Measurements from ENCODE around the gene TMEM167A.

Gene TMEM167A, protein sequence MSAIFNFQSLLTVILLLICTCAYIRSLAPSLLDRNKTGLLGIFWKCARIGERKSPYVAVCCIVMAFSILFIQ

DNA sequence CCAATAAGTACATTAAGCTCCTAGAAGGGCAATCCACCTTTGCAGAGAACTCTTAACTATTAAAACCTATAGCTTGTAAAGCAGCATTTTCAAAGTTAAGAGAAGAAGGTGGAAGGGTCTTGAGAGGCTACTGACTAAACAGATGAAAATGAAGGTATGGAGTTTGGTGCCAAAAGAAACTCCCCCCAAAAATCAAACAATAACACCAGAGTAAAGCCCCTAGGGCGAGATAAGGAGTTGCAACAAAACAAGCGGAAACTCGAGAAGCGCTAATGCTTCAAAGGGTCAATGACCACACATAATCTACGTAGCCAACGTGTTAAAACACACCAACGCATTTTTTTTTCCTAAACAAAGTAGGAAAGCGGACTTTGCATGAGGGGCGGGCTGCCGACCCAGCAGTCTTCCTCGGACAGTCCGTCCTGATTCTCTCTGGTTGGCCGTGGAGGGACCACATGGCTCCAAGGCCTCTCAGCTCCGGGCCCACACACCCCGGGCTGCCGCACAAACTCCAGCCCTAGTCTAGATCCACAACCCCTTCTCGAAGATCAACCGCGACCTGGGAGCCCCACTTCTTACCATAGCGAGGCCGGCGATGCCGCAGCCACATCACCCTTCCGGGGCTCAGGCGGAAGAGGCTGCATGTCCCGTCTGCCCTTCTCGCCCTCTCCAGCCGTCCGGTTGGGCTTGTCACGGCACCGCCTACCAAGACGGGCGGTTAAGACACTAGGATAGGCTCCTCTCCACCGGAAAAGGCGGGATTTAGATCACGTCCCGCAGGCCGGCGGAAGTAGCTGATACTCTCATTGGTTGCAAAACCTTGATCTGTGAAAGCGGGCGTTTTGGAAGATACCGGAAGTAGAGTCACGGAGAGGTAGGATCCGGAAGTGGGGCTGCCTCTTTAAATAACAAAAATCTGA lies at the start of gene TMEM167A, which contains the start of gene XRCC4:
Gene TMEM167A (minus strand): TSS at position 653 of the 920 bp plus-strand sequence. CDS start 71 bp downstream, at position 582.
Gene XRCC4 (plus strand): TSS at position 806 of the 920 bp plus-strand sequence. CDS start 27,373 bp downstream, outside the sequence.
- DNase-seq: peak; percentile 45

DNA sequence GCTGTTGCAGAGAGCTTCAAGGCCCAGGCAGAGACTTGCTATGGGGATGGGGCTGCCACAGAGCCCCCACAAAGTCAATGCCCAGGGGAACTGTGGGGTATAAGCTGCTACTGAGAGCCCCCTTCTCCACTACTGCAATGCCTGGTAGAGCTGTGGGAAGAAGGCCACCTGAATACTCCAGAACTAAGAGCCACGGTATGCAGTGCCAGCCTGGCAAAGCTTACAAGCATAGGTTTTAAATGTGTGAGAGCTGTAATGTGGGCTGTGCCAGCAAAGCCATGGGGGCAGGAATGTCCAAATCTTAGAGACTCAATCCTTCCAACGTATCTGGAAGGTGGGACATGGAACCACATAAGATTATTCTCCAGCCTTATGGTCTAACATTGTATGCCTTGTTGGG lies 49.3 kb upstream of the TMEM167A start:
- no peak for DNase-seq

DNA sequence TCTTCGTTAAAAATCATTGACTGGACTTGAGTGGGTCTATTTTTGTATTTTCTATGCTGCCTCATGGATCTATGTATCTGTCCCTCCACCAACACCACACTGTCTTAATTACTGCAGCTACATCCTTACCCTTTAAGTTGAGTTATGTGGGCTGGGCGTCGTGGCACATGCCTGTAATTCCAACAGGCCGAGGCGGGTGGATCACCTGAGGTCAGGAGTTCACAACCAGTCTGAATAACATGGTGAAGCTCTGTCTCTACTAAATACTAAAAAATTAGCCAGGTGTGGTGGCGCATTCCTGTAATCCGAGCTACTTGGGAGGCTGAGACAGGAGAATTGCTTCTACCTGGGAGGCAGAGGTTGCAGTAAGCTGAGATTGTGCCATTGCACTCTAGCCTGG lies 48.4 kb upstream of the TMEM167A start:
- DNase-seq: no peak

DNA sequence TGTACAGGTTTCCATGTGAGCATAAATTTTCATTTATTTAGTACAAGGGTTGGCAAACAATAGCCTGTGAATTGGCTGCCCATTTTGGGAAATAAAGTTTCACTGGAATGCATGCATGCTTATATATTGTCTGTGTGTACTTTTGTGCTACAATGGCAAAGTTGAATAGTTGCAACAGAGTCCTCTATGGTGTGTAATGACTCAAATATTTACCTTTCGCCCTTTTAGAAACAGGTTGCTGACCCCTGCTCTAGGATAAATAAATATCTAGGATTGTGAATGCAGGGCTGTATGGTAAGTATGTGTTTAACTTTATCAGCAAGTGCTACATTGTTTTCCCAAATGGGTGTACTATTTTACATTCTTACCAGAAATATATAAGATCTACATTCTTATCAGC lies 47.4 kb upstream of the TMEM167A start:
- no peak for DNase-seq

DNA sequence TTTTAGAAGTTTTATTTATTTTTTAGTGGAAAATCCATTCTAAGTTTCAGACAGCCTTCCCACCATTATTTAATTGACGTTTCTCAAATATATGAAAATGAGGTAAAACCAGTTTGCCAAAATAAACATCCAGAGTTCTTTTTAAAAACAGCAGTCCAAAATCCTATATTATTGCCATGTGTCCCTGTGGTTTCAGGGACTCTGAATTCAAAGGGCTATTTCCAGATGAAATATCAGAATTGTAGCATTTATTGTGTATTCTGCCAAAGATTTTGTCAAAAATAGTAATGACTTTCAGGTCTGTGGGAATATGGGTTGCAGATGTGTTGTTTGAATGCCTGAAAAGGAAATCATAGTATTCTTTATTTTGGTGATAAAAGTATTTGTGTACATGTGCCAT lies 41.8 kb upstream of the TMEM167A start:
- no peak for DNase-seq

DNA sequence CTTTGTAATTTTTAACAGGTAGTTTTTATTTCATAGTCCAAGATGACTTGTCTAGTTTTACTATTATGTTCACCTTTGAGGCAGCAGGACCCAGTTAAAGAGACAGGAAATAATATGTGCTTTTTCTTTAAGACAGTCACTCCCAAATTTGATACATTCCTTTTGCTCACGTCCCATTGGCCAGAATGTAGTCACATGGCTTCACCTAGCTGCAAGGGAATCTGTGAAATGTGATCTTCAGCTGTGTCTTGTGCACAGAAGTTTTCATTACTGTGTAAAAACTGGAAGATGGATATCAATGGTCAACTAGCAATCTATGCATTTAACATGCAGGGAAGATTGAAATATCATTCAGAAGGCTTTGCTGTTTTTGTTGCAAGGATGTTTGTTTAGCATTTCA lies 41.3 kb upstream of the TMEM167A start:
- no peak for DNase-seq

DNA sequence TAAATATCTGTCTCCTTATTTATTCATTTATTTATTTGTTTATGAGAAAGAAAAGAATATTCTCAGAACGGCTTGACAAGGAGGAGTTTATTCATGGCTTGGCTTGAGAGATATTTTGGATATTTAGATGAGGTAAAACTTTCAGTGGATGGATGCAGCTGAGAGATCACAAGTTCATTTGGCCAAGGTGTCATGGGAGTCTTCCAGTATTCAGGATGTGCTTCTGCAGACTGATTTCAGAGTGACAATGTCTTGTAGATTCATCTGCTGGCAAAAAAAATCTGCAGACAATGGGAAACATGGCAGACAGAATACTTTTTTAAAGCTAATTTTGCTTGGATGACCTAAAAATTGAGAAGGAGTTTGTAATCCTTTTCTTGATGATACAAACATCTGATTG lies 38.6 kb upstream of the TMEM167A start:
- DNase-seq: no peak

DNA sequence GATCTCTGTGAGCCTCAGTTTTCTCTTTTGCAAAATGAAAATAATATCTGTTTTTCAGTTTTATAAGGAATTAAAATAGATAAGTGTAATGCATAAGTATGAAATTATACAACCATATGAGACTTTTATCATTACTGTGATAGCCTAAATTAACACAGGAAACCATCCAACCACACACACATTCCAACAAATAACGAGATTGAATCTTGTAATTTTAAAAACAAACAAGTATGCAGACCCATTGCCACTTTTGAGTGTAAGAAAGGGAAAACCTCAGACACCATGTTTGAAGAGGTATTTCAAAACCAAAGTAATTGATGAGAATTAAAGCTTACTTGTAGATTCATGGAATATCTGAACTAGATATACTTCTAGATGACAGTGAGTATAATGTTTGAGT lies 32.2 kb upstream of the TMEM167A start:
- no peak for DNase-seq

DNA sequence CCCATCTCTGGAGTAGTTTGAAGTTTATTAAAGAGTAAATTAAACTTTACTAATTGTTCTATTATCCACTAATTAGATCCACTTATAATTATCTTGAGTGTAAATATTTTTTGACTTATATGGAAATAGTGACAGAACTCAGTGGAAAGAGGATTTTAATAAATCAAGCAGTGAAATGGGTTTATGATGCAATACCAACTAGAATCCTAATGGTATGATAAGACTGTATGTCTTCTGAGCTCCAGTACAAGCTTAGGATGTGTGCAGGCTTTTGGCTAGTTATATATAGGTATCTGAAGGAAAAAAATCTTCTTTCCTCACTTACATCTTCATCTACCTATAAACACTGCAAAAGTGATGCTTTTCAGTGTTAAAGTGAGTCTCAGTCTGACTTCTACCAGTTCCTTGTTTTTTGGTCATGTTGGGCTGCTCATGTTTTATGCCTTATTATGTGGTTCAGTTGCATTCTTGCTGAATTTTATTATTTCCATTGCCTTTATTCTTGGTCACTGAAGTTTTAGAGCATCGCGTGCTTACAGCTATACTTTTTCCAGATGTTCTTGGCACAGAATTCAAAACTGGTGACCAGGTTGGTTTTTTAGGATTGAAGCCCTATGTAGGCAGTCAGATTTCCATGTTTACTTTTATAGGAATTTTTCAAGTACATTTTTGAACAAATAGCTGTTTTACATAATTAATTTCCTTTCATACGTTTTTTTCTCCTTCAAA lies 30.7 kb upstream of the TMEM167A start:
- no peak for DNase-seq

DNA sequence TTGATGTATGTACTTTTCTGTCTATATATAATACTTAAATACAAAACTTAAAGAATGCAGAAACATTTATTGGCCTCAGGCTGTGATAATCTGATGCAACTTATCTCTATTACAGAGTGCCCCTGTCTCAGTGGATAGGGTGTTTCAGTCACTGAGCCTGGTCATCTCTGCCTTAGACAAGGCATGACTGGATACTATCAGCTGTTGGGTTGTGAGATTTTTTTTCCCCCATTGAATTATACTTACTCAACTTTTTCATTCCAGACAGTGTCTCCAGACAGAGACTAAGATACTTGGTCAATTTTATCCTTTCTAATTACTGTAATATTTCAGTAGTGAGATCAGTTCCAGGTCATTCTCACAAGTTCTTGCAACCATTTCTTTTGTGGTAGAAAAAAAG lies 26.8 kb upstream of the TMEM167A start:
- no peak for DNase-seq

DNA sequence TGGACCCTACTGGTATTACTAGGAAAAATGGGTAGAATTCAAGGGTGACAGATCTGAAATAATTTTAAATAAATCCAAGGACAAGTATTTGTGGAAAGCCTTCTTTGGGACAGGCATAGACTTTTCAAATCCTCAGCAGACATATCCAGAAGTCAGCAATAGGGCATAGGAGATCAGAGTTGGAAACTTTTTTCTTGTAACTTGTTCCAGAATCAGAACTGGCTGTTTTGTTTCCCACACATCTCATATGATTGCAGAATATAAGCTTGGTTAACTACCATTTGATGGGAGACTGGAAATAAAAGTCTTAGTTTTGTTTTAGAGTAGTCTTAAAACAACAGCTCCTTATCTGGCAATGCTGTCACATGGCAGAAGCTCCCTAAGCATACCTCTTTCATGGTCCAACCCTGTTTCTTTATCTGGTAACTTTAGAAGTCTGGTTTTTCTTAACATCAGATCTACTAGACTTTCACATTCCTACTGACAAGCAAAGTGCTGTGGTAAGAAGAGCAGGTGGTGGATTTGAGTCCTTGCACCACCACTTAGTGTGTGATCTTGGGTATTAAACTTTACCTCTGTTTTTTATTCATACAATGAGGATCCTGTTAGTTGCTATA lies 25.3 kb upstream of the TMEM167A start:
- DNase-seq: no peak

DNA sequence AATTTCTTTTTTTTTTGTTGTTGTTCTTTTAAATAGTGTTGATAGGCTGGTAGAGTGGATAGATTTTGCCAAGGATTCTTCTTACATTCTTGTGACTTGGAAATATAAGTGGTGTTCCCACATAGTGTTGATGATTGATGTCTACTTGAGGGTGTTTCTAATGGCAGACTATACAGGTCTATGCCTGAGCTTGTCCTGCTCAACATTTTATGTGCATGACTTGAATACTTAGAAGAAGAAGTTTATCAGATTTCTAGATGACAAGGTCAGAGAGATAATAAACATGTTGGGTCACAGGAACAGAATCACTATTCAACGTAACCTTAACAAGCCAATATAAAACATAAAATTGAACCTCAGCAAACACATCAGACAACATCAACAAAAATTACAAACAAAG lies 24.3 kb upstream of the TMEM167A start:
- no peak for DNase-seq

DNA sequence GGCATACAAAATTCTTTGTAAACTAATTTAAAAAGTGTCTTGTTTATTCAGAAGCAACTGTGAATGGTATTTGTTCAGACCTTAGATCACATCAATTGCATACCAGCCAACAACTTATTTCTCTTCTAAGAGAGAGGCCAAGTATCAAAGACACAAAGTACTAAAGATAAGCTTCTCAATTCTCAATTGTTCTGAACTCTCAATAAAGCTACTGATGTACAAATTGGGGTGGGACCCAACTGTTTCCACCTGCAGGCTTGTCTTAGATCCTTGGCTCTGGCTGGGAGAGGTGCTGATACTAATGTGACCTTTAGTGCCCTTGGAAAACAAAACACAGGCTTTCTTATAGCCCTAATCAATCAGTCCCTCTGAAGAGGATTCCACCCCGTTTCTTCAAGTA lies 22.3 kb upstream of the TMEM167A start:
- no peak for DNase-seq

DNA sequence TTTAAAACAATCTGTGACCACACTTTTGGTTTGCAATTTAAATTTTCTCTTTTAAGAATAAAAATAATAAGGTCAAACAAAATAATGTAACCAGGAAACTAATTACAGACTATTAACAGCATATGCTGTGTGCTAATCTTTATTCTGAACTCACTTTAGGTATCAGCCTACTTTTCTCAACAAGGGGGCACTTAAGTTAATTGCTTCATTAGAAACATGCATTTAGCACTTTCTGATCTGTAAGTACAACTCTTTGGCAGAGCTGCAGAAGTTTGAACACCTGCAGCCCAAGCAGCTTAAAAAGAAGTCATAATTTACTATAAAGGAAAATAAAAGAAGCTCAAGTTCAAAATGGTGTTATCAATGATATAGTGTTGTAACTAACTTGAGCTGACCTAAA lies 21.8 kb upstream of the TMEM167A start:
- no peak for DNase-seq

DNA sequence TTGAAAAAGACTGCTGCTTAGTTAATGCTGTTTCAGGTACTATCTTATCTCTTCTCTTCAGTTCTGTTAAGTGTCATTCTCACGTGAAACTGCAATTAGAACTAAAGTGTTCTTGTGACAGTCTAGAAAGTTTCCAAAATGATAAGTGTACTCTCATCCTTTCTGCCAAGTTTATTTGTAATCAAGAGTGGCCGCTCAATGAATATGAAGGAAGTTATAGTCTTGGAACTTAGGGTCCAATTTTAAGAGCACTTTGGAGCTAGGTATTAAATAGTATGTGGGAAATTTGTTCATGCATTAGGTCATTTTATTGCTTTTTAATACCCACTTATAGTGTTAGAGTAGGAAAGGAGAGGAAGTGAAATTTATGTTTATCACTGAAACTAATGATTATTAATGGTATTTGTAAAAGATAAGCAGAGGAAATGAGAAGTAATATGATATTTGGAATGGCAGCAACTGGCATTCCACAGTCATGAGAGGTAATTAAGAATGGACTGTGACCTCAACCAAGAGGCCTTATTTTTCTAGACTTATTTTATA lies 20.6 kb upstream of the TMEM167A start:
- DNase-seq: no peak

DNA sequence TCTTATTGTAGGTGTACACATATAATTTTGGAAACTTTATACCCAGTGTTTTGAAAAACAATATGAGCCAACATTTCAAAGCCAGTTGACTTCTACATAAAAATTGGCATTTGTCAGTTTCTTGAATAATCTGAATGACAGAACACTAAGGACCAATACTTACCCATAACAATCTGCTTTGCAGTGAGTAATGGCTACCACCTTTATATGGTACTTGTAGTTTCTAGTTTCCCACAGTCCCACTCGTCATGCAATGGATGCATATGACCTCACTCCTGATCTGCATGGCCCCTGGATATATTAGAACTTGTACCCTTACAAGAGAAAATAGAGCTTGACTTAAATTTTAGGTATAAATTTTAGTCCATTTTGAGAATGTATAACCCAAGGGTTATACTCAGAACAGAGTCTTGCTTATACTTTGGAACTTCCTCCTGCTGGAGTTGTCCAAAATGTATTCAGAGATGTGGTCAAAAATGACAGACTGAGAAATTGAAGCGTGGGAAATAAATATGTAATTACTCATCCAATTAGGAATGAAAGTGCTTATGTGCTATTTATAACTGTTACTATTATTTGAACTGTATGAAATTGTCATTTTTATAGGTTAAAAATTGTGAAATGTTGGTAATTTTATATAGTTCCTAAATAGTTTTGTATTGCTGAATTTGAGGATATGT lies 19.6 kb upstream of the TMEM167A start:
- no peak for DNase-seq

DNA sequence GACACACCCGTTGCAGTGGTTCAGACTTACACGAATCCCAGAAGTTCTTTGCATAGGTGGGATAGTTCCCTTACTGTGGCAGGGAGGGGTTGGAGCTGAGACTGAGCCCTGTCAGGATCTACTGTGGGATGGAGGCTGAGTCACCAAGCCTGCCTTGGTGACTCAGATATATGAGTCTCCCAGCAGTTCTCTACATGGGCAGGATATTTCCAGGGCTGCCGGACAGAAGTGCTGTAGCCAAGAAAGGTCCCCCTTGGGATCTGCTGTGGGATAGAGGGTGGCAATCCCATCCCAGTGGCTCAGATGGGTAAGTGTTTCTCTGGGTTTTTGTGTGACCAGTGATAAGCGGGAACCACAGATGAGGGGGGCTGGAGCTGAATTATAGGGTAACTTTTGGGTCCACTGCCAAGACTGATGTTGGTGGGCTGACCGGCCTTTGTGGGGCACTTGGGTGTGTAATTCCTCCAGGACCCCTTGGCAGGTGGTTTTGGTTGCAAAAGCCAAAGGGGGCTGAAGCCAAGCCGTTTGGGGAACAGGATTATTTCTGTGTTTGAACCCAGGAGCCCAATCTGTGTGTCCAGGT lies 18.9 kb upstream of the TMEM167A start:
- peak; percentile 16 for DNase-seq

DNA sequence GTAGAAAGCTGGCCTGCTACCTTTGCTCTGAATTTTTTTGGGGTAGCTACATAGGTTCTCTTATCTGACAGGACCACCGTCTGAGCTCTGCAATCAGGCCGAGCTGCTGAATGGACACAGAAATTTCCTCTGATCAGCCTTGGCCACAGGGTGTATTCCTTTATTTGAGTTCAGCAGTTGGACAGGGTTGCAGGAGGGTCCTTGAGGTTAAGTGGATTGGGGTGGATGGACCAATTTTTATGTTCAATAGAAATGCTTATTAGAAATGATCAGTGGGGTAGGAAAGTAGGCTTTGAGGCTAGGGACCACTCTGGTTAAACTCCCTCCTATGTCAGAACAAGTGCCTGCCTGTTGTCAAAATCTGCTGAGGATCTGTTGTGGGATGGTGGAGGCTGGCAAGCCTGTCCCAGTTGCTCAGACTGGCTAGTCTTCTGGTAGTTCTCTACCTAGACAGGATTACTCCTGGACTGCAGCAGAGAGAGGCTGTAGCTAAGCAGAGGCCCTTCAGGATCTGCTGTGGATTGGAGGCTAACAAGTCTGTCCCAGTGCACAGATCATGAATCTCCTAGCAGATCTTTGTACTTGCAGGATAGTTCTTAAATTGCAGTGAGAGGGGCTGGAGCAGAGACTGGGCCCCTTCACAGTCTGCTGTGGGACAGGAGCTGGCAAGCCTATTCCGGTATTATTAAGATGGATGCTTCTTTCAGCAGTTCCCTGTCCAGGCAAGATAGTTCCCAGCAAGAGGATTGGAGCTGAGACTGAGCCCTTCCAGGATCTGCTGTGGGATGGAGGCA lies 18.2 kb upstream of the TMEM167A start:
- DNase-seq: no peak

DNA sequence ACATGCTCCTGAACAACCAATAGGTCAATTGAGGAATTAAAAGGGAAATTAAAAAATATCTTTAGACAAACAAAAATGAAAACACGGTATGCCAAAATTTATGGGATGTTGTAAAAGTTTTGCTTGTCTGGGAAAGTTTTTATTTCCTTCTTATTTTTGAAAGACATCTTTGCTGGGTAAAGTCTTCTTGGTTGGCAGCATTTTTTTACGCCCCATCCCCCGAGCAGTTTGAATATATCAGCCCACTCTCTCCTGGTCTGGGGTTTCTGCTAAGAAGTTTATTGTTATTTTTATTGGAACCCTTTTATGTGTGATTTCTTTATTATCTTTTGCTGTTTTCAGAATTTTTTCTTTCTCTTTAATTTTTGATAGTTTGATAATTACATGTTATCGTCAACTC lies 16.5 kb upstream of the TMEM167A start:
- DNase-seq: no peak

DNA sequence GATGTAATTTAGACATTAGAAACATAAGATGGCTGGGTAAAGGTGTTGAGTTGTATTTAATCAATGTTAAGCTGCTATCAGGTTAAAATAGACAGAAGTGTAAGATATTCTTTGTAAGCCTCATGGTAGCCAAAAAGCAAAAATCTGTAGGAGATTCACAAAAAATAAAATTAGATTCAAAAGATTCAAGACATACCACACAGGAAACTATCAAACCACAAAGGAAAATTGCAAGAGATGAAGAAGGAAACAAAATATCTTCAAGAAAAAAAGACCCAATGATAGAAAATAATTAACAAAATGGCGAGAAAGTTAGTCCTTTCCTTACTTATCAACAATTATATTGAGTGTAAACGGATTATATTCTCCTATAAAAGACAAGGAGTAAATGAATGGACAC lies 15.4 kb upstream of the TMEM167A start:
- DNase-seq: no peak

DNA sequence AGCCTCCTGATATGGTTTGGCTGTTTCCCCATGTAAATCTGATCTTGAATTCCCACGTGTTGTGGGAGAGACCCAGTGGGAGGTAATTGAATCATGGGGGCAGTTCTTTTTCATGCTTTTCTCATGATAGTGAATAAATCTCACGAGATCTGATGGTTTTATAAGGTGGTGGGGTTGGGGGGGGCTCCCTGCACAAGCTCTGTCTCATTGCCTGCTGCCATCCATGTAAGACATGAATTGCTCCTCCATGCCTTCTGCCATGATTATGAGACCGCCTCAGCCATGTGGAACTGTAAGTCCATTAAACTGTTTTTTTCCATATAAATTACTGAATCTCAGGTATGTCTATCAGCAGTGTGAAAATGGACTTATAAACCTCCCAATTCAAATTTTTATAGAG lies 13.0 kb upstream of the TMEM167A start:
- no peak for DNase-seq

Data from 8988T (cell line).